GM19023 (cell line): Measurements from ENCODE around the gene HEMGN.
A peak's percentile ranks its signal among the peaks of the same experiment; 100 is the strongest.
"Not testable (repeated sequence)": the region's sequence is repeated elsewhere in the genome, so short reads cannot be mapped to it uniquely, and the experiment has no call there.

ENCODE experiments used
- ATAC-seq: cut with Tn5 transposase; IDR thresholded peaks from one replicate; pipeline ENCODE4 v1.9.1; 2021; ENCODE audit warnings: mild to moderate bottlenecking, moderate library complexity; ENCODE audit not compliant: unreplicated experiment

Gene HEMGN

GRCh38 chr9:97938081-97938644, at the start of gene HEMGN:
TSS of gene HEMGN (minus strand) at chr9:97938172. CDS start at chr9:97938136, 36 bp downstream.
- no peak for ATAC-seq

GRCh38 chr9:97987487-97987886, 49.5 kb upstream of the HEMGN start:
- ATAC-seq, result no peak

GRCh38 chr9:97985058-97985861, 47.3 kb upstream of the HEMGN start:
- no peak for ATAC-seq

GRCh38 chr9:97984188-97985057, 46.5 kb upstream of the HEMGN start:
- ATAC-seq, result peak; percentile 28

GRCh38 chr9:97983589-97984187, 45.7 kb upstream of the HEMGN start:
- peak; percentile 22 for ATAC-seq

GRCh38 chr9:97982683-97983588, 45.0 kb upstream of the HEMGN start, which contains the start of gene ANP32B:
TSS of gene ANP32B (plus strand) at chr9:97983341. CDS start at chr9:97983556, 215 bp downstream.
- ATAC-seq, result peak; percentile 71

- ATAC-seq, result no peak
Measured at GRCh38 chr9:97981846-97982682, 44.1 kb upstream of the HEMGN start.

GRCh38 chr9:97980918-97981845, 43.2 kb upstream of the HEMGN start:
- ATAC-seq, result no peak

- ATAC-seq, result no peak
Measured at GRCh38 chr9:97980479-97980803, 42.5 kb upstream of the HEMGN start.

GRCh38 chr9:97979788-97980478, 42.0 kb upstream of the HEMGN start:
- no peak for ATAC-seq

GRCh38 chr9:97978371-97979130, 40.6 kb upstream of the HEMGN start:
- ATAC-seq, result no peak

GRCh38 chr9:97976633-97977032, 38.7 kb upstream of the HEMGN start:
- not testable (repeated sequence) for ATAC-seq

- no peak for ATAC-seq
Measured at GRCh38 chr9:97975376-97975775, 37.4 kb upstream of the HEMGN start.

GRCh38 chr9:97972753-97973152, 34.8 kb upstream of the HEMGN start:
- ATAC-seq, result no peak

GRCh38 chr9:97970165-97970564, 32.2 kb upstream of the HEMGN start:
- ATAC-seq, result no peak

GRCh38 chr9:97969014-97969413, 31.0 kb upstream of the HEMGN start:
- no peak for ATAC-seq

GRCh38 chr9:97966493-97966892, 28.5 kb upstream of the HEMGN start:
- no peak for ATAC-seq
